ENCODE data around the gene CLIP4.

GRCh38 chr2:29079887-29080286, 35.3 kb upstream of the CLIP4 start:
- TF ChIP-seq, protein P1, sequence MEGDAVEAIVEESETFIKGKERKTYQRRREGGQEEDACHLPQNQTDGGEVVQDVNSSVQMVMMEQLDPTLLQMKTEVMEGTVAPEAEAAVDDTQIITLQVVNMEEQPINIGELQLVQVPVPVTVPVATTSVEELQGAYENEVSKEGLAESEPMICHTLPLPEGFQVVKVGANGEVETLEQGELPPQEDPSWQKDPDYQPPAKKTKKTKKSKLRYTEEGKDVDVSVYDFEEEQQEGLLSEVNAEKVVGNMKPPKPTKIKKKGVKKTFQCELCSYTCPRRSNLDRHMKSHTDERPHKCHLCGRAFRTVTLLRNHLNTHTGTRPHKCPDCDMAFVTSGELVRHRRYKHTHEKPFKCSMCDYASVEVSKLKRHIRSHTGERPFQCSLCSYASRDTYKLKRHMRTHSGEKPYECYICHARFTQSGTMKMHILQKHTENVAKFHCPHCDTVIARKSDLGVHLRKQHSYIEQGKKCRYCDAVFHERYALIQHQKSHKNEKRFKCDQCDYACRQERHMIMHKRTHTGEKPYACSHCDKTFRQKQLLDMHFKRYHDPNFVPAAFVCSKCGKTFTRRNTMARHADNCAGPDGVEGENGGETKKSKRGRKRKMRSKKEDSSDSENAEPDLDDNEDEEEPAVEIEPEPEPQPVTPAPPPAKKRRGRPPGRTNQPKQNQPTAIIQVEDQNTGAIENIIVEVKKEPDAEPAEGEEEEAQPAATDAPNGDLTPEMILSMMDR (conservative IDR thresholded peaks at IDR 0.05; ENCODE audit: low read depth, low read length) = no peak
- no peak for TF ChIP-seq POLR2A (IDR thresholded peaks at IDR 0.05; ENCODE audit: low read depth, low read length)
- no peak for TF ChIP-seq CEBPB (IDR thresholded peaks at IDR 0.05; ENCODE audit: low read depth, low read length)
- TF ChIP-seq SMC3 (IDR thresholded peaks at IDR 0.05; ENCODE audit: low read depth, low read length) = no peak
- no peak for TF ChIP-seq RCOR1 (IDR thresholded peaks at IDR 0.05; ENCODE audit: insufficient replicate concordance, low read length)
- TF ChIP-seq, protein P2, sequence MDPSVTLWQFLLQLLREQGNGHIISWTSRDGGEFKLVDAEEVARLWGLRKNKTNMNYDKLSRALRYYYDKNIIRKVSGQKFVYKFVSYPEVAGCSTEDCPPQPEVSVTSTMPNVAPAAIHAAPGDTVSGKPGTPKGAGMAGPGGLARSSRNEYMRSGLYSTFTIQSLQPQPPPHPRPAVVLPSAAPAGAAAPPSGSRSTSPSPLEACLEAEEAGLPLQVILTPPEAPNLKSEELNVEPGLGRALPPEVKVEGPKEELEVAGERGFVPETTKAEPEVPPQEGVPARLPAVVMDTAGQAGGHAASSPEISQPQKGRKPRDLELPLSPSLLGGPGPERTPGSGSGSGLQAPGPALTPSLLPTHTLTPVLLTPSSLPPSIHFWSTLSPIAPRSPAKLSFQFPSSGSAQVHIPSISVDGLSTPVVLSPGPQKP (IDR thresholded peaks at IDR 0.05; ENCODE audit: borderline replicate concordance, low read depth, low read length) = no peak
- TF ChIP-seq MAZ (IDR thresholded peaks at IDR 0.05; ENCODE audit: borderline replicate concordance, low read depth, low read length) = no peak
- no peak for TF ChIP-seq RAD21 (IDR thresholded peaks at IDR 0.05; ENCODE audit: low read length)
- TF ChIP-seq, protein P3, sequence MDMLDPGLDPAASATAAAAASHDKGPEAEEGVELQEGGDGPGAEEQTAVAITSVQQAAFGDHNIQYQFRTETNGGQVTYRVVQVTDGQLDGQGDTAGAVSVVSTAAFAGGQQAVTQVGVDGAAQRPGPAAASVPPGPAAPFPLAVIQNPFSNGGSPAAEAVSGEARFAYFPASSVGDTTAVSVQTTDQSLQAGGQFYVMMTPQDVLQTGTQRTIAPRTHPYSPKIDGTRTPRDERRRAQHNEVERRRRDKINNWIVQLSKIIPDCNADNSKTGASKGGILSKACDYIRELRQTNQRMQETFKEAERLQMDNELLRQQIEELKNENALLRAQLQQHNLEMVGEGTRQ (IDR thresholded peaks at IDR 0.05; ENCODE audit: low read depth, low read length) = no peak
- no peak for TF ChIP-seq BHLHE40 (IDR thresholded peaks at IDR 0.05; ENCODE audit: low read depth, low read length)
- no peak for TF ChIP-seq MAFK (IDR thresholded peaks at IDR 0.05; ENCODE audit: low read depth, low read length)
- TF ChIP-seq RFX5 (IDR thresholded peaks at IDR 0.05; ENCODE audit: low read depth, low read length) = no peak
- TF ChIP-seq FOS (IDR thresholded peaks at IDR 0.05; ENCODE audit: low read depth, low read length) = no peak
- no peak for TF ChIP-seq MXI1 (IDR thresholded peaks at IDR 0.05; ENCODE audit: borderline replicate concordance, low read depth, low read length)
